Testis (tissue), 3 donors: ENCODE data around the gene CLCF1. TPM values are rescaled to one million over a fixed set of nuclear protein-coding genes. Genes with fewer than 3 reads are reported as not detected.

Experiments used
- DNase-seq: peaks from one replicate; pipeline ENCODE4 v3.0.0-alpha.2; 2019
- H3K27ac ChIP-seq, 2 donors: fragments of 200-600 bp; sonication (generic); one replicate each; pipeline ENCODE4 v1.5.1; 2019
- H3K27me3 ChIP-seq: fragments of 200-600 bp; sonication (generic); one replicate; pipeline ENCODE4 v1.5.1; 2019
- H3K36me3 ChIP-seq: fragments of 200-600 bp; sonication (generic); one replicate; pipeline ENCODE4 v1.5.1; 2017; ENCODE audit warnings: low read depth; ENCODE audit errors: missing control alignments
- H3K4me1 ChIP-seq: fragments of 200-600 bp; sonication (generic); one replicate; pipeline ENCODE4 v1.5.1; 2019
- H3K4me3 ChIP-seq, 2 donors: fragments of 200-600 bp; sonication (generic); one replicate each; pipeline ENCODE4 v1.5.1; 2017 to 2019
- H3K9me3 ChIP-seq: fragments of 200-600 bp; sonication (generic); one replicate; pipeline ENCODE4 v1.5.1; 2017
- POLR2A ChIP-seq: fragments of 450-650 bp; IDR thresholded peaks from one replicate; pipeline ENCODE4 v1.6.1; 2017; ENCODE audit warnings: antibody characterized with exemption, mild to moderate bottlenecking, moderate library complexity
- WGBS, 2 donors: methylation state at CpG; one replicate each; pipeline ENCODE4 v1.1.5; 2018; 5-methylcytosine and 5-hydroxymethylcytosine counted together
- intact Hi-C: fragments of 100-400 bp; cut with DNase I; formaldehyde crosslinking; loops from one replicate; pipeline ENCODE4 v1.15.1; 2023; ENCODE audit warnings: low total_unique reads
- polyA plus RNA-seq: library from polyadenylated mRNA; stranded (reverse); fragments of 350-450 nt; fragmentation: Illumina TruSeq; extraction: RNeasy Lipid Tissue Mini Kit (QIAGEN cat#74804); gene quantifications from one replicate; pipeline ENCODE4 v1.2.3, GENCODE V29; 2014; ENCODE audit warnings: low read depth, low replicate concordance; ENCODE audit not compliant: insufficient read depth
- total RNA-seq, 2 donors: library from RNA; depleted of rRNA; stranded (reverse); fragments of >200 nt; gene quantifications; one replicate each; pipeline ENCODE4 v1.2.3, GENCODE V29; 2016
- TF ChIP-seq, protein P1 (sequence below), 3 experiments: fragments of 450-650 bp in 2 of 3; fragments of 200-600 bp in 1 of 3; sonication (generic) in 1 of 3; IDR thresholded peaks; one replicate each; pipeline ENCODE4 v1.5.1; 2016 to 2019; ENCODE audit warnings: antibody characterized with exemption in 3 of 3, mild to moderate bottlenecking in 2 of 3, moderate library complexity in 1 of 3

CLCF1 gene
- total and polyA plus RNA-seq, 3 donors from 2014 or later = 2.7 to 6.8 (median 3.7) TPM

DNA sequence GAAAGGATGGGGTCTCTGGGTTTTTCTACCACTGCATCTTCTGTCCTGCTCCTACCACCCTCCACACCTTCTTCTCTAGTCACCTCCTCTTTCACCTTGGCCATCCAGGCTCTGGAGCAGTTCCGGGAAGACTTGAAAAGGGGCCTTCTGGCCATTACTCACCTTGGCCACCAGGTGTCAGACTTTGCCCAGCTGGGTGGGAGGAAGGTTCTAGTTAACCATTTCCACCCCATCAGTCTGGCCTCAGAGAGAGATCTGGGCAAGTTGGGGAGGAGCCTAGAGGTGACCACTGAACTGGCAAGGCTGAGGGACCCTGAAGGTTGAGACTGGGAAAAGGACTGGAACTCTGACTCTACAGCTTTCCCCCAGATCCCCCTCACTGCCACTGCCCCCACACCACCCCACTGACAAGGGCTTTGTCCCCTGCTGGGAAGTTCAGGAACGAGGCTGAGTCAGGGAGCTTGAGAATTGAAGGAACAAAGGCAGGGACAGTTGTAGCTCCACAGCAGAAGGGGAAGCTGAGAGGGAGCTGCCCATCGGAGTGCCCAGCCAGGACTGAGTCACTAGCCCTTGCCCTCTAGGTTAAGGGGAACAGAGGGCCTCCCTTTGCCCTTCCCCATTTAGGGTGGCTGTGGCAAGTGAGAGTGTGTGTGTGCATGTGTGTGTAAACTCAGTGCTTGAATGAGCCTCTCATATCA, 16.4 kb downstream of the CLCF1 start:
- no peak overlapping the region for H3K4me3 ChIP-seq
- no peaks in the 10 kb centered on the region for H3K27me3 ChIP-seq
- no peaks in the 10 kb centered on the region for H3K36me3 ChIP-seq
- H3K4me1 ChIP-seq = peaks cover 34% of the 10 kb centered on the region
- peak; percentile 67 for DNase-seq
- peak overlapping the region in 1 of 2 donors; percentile 97 for H3K27ac ChIP-seq
- no peaks in the 10 kb centered on the region for H3K9me3 ChIP-seq
- no peak for TF ChIP-seq POLR2A
- TF ChIP-seq, protein P1, sequence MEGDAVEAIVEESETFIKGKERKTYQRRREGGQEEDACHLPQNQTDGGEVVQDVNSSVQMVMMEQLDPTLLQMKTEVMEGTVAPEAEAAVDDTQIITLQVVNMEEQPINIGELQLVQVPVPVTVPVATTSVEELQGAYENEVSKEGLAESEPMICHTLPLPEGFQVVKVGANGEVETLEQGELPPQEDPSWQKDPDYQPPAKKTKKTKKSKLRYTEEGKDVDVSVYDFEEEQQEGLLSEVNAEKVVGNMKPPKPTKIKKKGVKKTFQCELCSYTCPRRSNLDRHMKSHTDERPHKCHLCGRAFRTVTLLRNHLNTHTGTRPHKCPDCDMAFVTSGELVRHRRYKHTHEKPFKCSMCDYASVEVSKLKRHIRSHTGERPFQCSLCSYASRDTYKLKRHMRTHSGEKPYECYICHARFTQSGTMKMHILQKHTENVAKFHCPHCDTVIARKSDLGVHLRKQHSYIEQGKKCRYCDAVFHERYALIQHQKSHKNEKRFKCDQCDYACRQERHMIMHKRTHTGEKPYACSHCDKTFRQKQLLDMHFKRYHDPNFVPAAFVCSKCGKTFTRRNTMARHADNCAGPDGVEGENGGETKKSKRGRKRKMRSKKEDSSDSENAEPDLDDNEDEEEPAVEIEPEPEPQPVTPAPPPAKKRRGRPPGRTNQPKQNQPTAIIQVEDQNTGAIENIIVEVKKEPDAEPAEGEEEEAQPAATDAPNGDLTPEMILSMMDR (IDR thresholded peaks at IDR 0.05) = peak; percentile 87 to 91 (median 89)
- intact Hi-C loops = no loop called here
- WGBS, 2 donors = 39 to 50% methylated on average over 3 of the region's 3 CpGs

DNA sequence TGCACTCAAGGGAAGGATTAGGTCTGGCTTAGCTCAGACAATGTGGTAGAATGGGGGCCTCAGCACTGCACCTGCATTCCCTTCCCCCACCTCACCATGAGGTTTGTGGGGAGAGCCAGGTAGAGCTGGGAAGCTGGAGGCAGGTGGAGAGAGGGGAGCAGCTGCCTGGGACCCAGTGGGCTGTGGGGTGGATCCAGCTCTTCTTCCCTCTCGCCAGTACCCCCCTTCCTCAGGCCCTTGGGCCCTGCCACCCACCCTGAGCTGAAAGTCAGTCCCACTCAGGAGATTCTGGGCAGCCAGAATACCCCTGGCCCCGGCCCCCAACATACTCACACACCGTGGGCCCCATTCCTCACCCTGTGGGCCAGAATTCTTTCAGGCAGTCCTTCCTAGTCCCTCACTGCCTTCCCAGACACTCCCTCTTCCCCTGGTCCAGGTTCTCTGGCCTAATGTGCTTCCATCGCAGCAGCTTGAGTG, 17.0 kb downstream of the CLCF1 start:
- H3K9me3 ChIP-seq = no peaks in the 10 kb centered on the region
- H3K4me1 ChIP-seq = peaks cover 40% of the 10 kb centered on the region
- peak overlapping the region in 1 of 2 donors; percentile 97 for H3K27ac ChIP-seq
- no peak overlapping the region for H3K4me3 ChIP-seq
- no peaks in the 10 kb centered on the region for H3K27me3 ChIP-seq
- intact Hi-C loops = no loop called here
- no peaks in the 10 kb centered on the region for H3K36me3 ChIP-seq
- no peak for TF ChIP-seq POLR2A
- TF ChIP-seq, protein P1 (IDR thresholded peaks at IDR 0.05) = no peak
- WGBS, 2 donors = 55 to 62% methylated on average over 4 of the region's 4 CpGs
- no peak for DNase-seq

DNA sequence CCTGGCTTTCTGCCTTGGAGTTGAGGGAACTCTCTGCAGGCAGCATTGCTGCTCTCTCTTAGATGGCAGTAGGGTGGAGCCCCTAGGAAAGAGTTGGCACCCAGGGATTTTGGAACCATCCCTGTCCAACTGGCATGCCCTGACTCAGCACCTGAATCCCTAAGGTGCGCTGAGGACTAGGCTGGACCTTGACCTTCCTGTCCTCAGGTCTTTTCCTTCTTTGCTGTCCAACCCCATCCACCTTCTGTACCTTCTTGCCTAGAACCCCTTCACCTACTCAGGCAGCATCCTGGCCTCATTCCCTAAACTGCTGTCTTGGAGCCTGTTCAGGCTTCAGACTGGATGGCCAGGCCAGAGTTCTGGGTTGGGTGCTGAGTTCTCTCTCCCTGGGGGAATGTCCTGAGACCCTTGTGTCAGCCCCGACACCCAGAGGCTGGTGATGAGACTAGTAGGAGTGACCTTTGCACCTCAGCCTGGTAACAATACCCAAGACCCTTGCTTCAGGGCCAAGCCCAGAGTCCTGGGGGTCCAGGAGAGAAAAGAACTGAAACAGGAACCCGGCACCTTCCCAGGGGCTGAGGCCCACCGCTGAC, 17.5 kb downstream of the CLCF1 start:
- Histone ChIP-seq H3K27ac (peak overlapping the region; percentile 8 to 97), H3K4me1 (peaks cover 43% of the 10 kb centered on the region), H3K4me3 (no peak overlapping the region), H3K36me3 (no peaks in the 10 kb centered on the region), H3K9me3 (no peaks in the 10 kb centered on the region), H3K27me3 (no peaks in the 10 kb centered on the region)
- TF ChIP-seq, protein P1 (IDR thresholded peaks at IDR 0.05) = no peak
- no peak for TF ChIP-seq POLR2A
- intact Hi-C loops = no loop called here
- WGBS, 2 donors = 85% methylated on average over 2 to 4 of the region's 4 CpGs
- DNase-seq = no peak

DNA sequence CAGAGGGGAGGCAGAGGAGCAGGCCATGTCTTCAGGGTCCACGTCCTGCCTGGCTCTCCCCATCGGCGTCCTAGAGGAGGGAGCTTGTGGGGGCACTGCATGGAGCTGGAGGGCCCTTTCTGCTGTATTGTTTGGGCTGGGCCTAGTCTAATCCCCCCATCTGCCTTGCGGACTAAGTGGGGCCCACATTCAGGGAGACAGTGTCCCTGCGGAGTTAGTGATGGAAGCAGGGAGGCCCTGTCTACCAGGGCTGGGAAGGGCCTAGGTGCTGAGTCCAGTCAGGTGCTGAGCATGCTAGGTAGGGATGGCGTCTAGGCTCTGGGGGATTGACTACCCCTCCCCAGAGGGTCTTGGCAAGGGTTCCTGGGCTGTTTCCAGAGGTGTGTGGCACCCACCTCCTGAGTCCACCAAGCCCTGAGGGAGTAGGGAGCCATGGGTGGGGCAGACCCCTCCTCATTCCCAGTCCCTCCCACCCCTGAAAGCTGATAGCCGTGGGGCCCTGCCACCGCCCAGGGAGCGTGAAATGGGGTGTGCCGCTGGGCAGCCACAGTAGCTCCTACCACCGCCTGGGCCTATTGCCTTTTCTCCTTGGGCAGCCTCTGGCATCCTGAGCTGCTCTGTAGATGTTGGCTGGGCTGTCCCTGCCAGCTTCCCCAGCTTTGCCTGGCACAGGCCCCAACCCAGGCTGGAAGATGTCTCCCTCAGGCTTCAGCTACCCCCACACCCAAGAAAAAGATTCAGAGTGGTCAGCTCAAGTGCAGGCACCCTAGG, 18.2 kb downstream of the CLCF1 start:
- H3K9me3 ChIP-seq = no peaks in the 10 kb centered on the region
- peak overlapping the region; percentile 56 to 97 for H3K27ac ChIP-seq
- intact Hi-C loops = no loop called here
- no peaks in the 10 kb centered on the region for H3K27me3 ChIP-seq
- no peak for TF ChIP-seq POLR2A
- TF ChIP-seq, protein P1 (IDR thresholded peaks at IDR 0.05) = no peak
- H3K36me3 ChIP-seq = no peaks in the 10 kb centered on the region
- 76 to 78% methylated on average over 6 to 11 of the region's 11 CpGs for WGBS, 2 donors
- H3K4me1 ChIP-seq = peaks cover 43% of the 10 kb centered on the region
- no peak overlapping the region for H3K4me3 ChIP-seq
- no peak for DNase-seq
